Neuron (in vitro differentiated cells): Measurements from ENCODE around the gene IARS2.
"Not testable (repeated sequence)": the region's sequence is repeated elsewhere in the genome, so short reads cannot be mapped to it uniquely, and the experiment has no call there.

Source experiments
- H2AFZ ChIP-seq: one replicate; pipeline ENCODE4 v1.6.1; 2013; ENCODE audit warnings: low read depth, mild to moderate bottlenecking, inconsistent platforms, low read length, moderate library complexity
- H3K27me3 ChIP-seq: one replicate; pipeline ENCODE4 v1.6.1; 2013; ENCODE audit warnings: low read length; ENCODE audit not compliant: insufficient read depth
- H3K36me3 ChIP-seq: one replicate; pipeline ENCODE4 v1.6.1; 2013; ENCODE audit warnings: low read length; ENCODE audit not compliant: insufficient read depth
- H3K4me1 ChIP-seq: one replicate; pipeline ENCODE4 v1.6.1; 2013; ENCODE audit warnings: low read length; ENCODE audit not compliant: insufficient read depth
- H3K4me3 ChIP-seq: 2 replicates; pipeline ENCODE4 v1.5.1; 2013; ENCODE audit warnings: mild to moderate bottlenecking, low read length, moderate library complexity
- H3K9me3 ChIP-seq: one replicate; pipeline ENCODE4 v1.6.1; 2013; ENCODE audit warnings: low read length

The IARS2 gene

GRCh38 chr1:220159041-220159440 is 65.1 kb downstream of the IARS2 start:
- H3K4me3 ChIP-seq: no peak overlapping the region
- H3K4me1 ChIP-seq: no peaks in the 10 kb centered on the region

GRCh38 chr1:220160027-220160426 is 66.1 kb downstream of the IARS2 start:
- no peaks in the 10 kb centered on the region for H3K27me3 ChIP-seq
- H3K4me1 ChIP-seq: no peaks in the 10 kb centered on the region
- H3K36me3 ChIP-seq: peaks cover 55% of the 10 kb centered on the region
- no peaks in the 10 kb centered on the region for H3K9me3 ChIP-seq
- no peak overlapping the region for H2AFZ ChIP-seq
- H3K4me3 ChIP-seq: no peak overlapping the region

More at GRCh38 chr1:220159041-220159440, 65.1 kb downstream of the IARS2 start:
- no peak overlapping the region for H2AFZ ChIP-seq
- no peaks in the 10 kb centered on the region for H3K9me3 ChIP-seq
- peaks cover 54% of the 10 kb centered on the region for H3K36me3 ChIP-seq
- H3K27me3 ChIP-seq: no peaks in the 10 kb centered on the region

DNA sequence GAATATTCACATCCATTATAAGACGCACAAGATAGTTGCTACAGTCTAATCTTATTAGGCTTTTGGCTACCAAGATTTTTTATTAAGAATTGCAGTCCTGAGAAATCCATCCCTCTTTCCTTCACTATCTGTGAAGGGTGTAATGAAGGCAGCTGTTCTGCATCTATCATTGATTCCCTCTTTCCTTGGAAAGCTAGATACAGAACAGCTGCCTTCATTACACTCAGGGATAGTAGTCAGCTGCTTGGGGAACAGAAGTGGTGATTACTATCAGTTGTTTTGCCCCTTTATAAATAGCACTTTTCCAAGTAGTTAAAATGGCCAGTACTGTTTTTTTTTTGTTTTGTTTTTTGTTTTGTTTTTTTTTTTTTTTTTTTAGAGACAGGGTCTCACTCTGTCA is 70.2 kb downstream of the IARS2 start:
- Histone ChIP-seq H3K4me1 (no peaks in the 10 kb centered on the region), H3K27me3 (no peaks in the 10 kb centered on the region), H3K4me3 (no peak overlapping the region), H3K9me3 (no peaks in the 10 kb centered on the region), H2AFZ (no peak overlapping the region), H3K36me3 (peaks cover 46% of the 10 kb centered on the region)

GRCh38 chr1:220164517-220164916 is 70.6 kb downstream of the IARS2 start:
- H3K9me3 ChIP-seq: no peaks in the 10 kb centered on the region
- H3K27me3 ChIP-seq: no peaks in the 10 kb centered on the region
- no peaks in the 10 kb centered on the region for H3K4me1 ChIP-seq
- peaks cover 49% of the 10 kb centered on the region for H3K36me3 ChIP-seq
- H3K4me3 ChIP-seq: no peak overlapping the region
- H2AFZ ChIP-seq: no peak overlapping the region

DNA sequence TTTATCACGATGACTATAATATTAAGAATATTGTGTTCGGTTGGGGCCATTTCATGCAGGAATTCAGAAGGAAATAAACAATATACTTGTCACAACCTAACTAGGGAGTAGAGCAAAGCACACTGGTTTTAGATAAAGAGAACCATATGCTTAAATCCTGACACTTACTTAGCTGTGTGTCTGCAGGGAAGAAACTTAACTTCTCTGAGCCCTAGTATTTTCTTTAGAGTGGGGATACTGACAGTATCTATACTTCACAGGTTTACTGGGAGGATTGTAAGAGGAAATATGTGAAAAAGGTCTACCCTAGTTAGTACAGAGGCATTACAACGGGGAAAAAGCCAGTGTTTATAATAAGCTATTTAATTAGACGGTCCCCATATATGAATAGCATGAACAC is 72.9 kb downstream of the IARS2 start:
- Histone ChIP-seq H3K9me3 (no peaks in the 10 kb centered on the region), H2AFZ (no peak overlapping the region), H3K27me3 (no peaks in the 10 kb centered on the region), H3K36me3 (peaks cover 57% of the 10 kb centered on the region), H3K4me1 (no peaks in the 10 kb centered on the region), H3K4me3 (no peak overlapping the region)

- not testable (repeated sequence) for H3K4me1 ChIP-seq, H3K9me3 ChIP-seq, H3K27me3 ChIP-seq, H3K4me3 ChIP-seq, H2AFZ ChIP-seq
- peaks cover 54% of the 10 kb centered on the region for H3K36me3 ChIP-seq
Observed at GRCh38 chr1:220169887-220170286, 76.0 kb downstream of the IARS2 start.

- H3K9me3 ChIP-seq: no peaks in the 10 kb centered on the region
- H3K27me3 ChIP-seq: no peaks in the 10 kb centered on the region
- H3K4me3 ChIP-seq: no peak overlapping the region
- peaks cover 49% of the 10 kb centered on the region for H3K36me3 ChIP-seq
- H3K4me1 ChIP-seq: no peaks in the 10 kb centered on the region
- no peak overlapping the region for H2AFZ ChIP-seq
Observed at GRCh38 chr1:220170836-220171526, 77.0 kb downstream of the IARS2 start.

- Histone ChIP-seq H2AFZ (no peak overlapping the region), H3K9me3 (no peaks in the 10 kb centered on the region), H3K36me3 (peaks cover 27% of the 10 kb centered on the region), H3K27me3 (no peaks in the 10 kb centered on the region), H3K4me3 (no peak overlapping the region), H3K4me1 (no peaks in the 10 kb centered on the region)
Observed at GRCh38 chr1:220176540-220176939, 82.6 kb downstream of the IARS2 start.

DNA sequence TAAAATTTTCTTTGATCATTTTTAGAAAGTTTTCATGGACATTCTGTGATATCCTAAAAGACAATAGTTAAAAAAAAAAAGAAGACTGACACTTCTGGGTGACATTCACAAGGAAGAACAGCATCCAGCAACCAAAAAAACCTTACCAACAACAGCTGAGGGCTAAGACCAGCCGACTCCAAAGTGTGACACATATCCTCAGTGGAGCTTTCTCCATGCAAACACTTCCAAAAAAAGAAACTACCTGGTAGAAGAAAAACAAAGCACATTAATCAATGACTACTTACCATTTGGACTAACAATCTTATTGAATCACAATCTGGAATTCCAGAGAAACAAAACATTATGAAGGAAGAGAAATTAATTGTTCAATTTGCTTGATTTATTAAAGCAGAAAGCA is 88.2 kb downstream of the IARS2 start:
- no peak overlapping the region for H2AFZ ChIP-seq
- no peak overlapping the region for H3K4me3 ChIP-seq
- no peaks in the 10 kb centered on the region for H3K4me1 ChIP-seq
- H3K27me3 ChIP-seq: no peaks in the 10 kb centered on the region
- no peaks in the 10 kb centered on the region for H3K9me3 ChIP-seq
- peaks cover 39% of the 10 kb centered on the region for H3K36me3 ChIP-seq

DNA sequence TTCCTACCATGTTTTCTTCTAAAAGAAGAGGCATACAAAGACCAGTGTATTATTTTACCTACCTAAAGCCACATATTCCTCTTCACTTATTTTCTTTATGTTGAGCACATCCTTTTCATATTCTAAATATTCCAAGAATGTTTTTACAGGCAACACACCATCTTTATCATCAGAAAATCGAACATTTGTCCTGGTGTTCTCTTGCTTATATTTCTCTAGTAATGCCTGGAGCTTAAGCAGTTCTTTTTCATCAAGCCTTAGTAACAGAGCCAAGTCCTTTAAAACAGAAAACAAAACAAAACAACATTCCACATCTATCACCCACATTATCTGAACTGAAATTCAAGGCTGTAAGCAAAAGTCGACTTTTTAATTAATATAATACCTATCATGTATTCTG is 88.7 kb downstream of the IARS2 start:
- Histone ChIP-seq H3K9me3 (no peaks in the 10 kb centered on the region), H3K36me3 (peaks cover 43% of the 10 kb centered on the region), H3K4me3 (no peak overlapping the region), H3K4me1 (no peaks in the 10 kb centered on the region), H2AFZ (no peak overlapping the region), H3K27me3 (no peaks in the 10 kb centered on the region)

DNA sequence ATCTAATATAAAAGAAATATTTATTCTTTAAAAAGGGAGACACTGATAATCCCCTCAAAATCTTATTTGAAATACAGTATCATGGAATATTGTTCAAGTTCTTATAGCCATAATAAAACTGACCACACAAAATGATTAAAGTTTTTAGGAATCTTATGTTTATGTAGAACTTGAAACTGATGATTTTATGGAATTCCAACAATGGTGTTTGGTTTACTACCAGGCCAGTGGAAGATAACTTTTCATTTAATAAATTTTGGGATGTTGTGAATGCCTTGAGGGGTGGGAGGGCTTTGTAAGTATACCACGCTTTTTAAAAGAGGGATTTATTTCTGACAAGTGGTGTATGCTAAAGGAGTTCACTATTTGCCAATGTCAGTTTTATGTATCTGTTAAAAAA is 90.6 kb downstream of the IARS2 start:
- Histone ChIP-seq H2AFZ (no peak overlapping the region), H3K9me3 (no peaks in the 10 kb centered on the region), H3K4me1 (no peaks in the 10 kb centered on the region), H3K4me3 (no peak overlapping the region), H3K36me3 (peaks cover 59% of the 10 kb centered on the region), H3K27me3 (no peaks in the 10 kb centered on the region)

GRCh38 chr1:220186752-220187151 is 92.8 kb downstream of the IARS2 start:
- no peak overlapping the region for H3K4me3 ChIP-seq
- no peaks in the 10 kb centered on the region for H3K27me3 ChIP-seq
- peaks cover 62% of the 10 kb centered on the region for H3K36me3 ChIP-seq
- no peaks in the 10 kb centered on the region for H3K4me1 ChIP-seq
- H2AFZ ChIP-seq: no peak overlapping the region
- H3K9me3 ChIP-seq: no peaks in the 10 kb centered on the region

GRCh38 chr1:220188538-220188937 is 94.6 kb downstream of the IARS2 start:
- Histone ChIP-seq H3K4me1 (no peaks in the 10 kb centered on the region), H2AFZ (no peak overlapping the region), H3K4me3 (no peak overlapping the region), H3K36me3 (peaks cover 62% of the 10 kb centered on the region), H3K27me3 (no peaks in the 10 kb centered on the region), H3K9me3 (no peaks in the 10 kb centered on the region)

- no peaks in the 10 kb centered on the region for H3K9me3 ChIP-seq
- H2AFZ ChIP-seq: no peak overlapping the region
- no peaks in the 10 kb centered on the region for H3K4me1 ChIP-seq
- no peaks in the 10 kb centered on the region for H3K27me3 ChIP-seq
- H3K36me3 ChIP-seq: peaks cover 72% of the 10 kb centered on the region
- H3K4me3 ChIP-seq: no peak overlapping the region
Observed at GRCh38 chr1:220189750-220190347, 95.9 kb downstream of the IARS2 start.
